ENCODE data around the gene SH3YL1.

SH3YL1 gene

DNA sequence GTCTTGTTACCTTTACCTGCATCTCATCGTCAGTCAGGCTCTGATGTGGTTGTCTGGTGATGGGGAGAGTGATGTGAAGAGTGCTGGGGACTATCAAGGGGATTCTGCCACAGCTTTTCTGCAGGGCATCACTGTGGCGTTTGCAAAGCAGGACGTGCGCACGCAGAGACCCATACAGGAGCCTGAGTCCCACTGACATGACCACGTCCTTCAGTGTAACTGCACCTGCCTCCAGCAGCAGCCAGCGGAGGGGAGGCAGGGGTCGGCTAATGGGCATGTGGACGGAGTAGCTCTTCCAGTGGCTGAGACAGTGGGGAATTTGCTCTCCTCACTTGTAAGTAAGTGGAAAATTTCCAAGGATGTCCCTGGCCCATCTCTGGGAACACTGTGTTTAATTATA, 17.5 kb upstream of the SH3YL1 start:
- no peak for DNase-seq

DNA sequence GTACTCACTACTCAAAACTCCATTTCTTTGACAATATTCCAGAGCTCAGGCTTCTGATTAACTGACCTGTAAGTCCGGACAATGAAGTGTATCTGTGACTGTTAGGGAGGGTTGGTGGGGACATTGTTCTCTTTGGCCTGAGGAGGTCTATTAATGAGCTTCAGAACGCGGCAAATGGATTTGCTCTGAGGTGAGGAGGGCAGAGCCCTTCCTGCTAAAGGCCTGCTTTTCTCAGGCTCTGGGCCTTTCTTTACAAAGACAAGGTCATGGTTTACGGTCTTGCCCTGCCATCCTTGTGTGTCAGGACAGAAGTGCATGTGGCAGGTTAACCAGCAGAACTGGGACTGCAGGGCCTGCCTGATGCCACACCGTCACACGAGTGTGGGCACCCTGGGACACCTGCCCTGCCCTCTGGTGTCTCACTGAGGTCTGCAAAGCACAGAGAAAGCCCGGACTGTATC, 16.8 kb upstream of the SH3YL1 start:
- no peak for DNase-seq

DNA sequence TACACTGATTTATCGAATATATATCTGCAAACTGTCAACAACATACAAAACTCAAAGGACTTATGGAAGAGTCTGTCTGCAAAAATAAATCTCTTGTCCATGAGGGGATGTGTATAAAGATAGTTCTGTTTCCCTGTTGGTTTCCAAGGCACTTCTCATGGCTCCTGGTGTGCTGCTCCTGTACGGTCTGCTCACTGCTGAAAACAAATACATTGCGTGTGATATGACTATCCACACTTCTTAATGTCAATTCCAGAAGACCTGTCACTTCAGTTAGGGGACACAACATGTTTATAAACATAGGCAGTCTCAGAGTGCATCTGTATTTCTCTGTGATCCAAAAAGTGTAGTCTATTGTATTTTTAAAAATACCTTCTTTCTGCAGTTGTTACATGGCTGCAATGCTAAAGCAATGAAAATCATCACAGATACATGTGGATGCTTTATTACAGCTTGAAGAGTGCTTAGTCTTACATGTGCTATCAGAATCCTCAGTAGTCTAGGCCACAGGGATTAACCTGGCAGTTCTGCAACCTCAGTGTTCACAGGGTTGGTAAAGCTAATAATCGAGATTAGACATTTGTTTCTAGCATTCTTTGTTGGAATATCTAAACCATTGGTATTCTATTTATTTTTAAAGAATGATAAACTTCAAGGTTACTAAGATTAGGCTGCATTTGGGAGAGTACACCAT, 16.3 kb upstream of the SH3YL1 start:
- DNase-seq: no peak

DNA sequence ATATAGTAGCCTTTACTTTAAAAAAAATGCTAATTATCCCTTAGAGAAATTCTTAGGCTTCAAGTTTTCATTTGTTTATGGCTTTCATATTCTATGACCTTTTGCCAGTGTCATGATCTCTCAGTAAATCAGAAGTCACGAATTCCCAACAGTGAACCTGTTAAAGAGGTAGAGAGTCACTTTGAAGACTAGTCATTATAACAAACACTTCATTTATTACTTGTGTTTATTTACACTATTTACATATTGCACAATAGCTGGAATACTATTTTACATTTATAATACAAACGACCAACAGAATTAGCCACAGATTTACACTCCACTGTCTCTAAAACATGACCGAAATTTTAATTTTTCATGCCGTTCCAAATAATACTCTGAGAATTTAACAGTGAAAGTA, 15.5 kb upstream of the SH3YL1 start:
- DNase-seq: no peak

DNA sequence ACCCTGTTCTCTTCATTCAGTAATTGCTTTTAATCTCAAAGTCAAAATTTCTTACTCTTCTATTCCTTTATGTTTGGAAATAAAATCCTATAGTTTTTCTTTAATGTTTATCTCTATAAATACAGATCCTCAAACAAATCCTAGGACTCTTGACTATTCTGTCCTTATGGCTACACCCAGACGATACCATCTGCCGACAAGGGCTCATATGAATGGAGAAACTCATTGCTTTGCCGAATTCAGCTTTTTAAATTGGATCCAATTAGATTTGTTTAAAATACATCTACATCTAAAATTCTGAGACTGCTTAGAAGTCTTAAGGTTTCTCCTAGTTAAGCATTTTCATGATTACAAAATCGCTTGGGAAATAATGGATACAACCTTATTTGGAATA, 15.1 kb upstream of the SH3YL1 start:
- no peak for DNase-seq

DNA sequence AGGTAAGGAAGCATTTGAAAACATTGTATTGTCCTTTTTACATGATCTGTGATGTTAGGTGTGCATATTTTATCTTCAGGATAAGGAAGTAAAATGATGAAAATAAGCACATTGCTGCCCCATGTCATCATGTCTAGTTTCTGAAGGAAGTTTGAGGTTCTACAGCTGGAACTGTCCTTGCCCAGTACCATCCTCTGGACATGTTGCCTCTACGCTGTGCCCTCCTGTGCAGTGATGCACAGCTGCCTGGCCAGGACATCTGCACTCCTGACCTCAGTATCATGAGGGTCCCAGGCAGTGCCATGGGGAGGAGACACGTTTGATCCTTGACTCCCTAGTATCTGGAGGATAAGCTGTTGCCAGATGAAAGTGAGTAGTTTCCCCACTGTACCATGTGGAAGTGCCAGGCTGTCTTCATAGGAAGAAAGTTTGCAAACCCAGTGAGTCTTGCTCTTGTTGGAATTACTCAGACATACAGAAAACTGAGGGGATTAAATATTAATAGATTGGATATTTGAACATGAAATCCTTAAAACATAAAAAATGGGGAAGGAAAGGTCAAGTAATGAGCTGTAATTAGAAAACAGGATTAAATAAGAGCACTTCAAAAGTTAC, 14.6 kb upstream of the SH3YL1 start:
- no peak for DNase-seq

DNA sequence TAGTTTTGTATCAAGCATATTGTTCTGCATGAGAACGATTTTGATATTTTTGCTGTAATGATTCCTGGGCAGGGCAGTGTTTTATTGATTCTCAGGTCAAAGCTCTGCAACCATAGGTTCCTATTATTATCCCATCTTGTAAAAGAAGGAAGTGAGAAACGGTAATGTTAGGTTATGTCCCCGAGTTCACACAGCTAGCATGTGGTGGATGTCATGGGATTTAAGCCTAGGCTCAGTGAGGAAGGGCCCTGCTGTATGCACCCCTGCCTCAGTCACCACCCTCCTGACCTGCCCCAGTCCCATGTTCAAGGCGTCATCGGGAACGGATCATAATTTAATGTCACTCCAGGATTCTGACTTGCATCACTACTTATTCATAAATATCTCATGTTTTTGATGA, 11.6 kb upstream of the SH3YL1 start:
- no peak for DNase-seq

DNA sequence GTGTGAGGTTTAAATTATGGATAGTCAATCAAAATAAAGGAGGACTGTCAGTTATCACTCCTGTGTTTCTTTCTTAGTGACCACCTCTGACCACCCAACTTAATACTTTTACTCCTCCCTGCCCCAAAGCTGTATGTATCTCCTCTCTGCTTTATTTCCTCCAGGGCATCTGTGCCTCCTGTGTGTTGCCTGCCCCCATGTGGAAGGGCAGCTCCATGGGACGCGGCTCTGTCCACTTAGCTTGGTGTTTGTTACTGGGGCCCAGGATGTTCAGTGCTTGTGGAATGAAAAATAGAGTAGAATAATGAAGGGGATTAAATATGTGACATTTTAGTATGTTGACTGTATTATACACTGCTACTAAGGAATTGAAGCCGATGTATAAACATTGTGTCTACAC, 10.7 kb upstream of the SH3YL1 start:
- no peak for DNase-seq

DNA sequence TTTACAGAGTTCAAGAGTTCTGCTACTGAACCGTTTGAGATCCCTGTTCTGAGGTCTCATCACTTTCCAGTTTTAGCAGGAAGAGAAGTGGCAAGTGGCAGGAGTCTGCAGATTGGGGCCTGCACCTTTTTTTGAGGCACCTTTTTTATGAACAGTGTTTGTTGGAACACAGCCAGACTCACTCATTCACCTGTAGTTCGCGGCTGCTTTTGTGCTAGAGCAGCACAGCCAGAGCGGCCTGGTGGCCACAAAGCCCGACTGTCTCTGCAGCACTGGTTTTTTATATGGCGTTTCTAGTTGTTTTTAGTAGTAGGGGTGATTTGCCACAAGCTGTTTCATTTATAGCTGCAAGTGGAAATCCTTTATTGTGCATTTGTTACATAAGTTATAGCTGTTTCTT, 9.5 kb upstream of the SH3YL1 start:
- DNase-seq: no peak

DNA sequence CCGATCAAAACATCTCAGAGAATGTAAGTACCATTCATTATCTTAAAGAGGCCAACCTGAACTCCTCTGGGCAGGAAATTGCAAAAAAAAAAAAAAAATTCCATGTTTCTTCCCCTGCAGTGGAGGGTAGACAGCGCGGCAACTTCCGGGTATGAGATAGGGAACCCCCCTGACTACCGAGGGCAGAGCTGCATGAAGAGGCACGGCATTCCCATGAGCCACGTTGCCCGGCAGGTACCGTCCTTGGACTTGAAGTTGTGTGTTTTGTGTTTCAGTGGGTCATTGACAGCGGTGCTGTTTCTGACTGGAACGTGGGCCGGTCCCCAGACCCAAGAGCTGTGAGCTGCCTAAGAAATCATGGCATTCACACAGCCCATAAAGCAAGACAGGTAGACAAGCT, 8.1 kb upstream of the SH3YL1 start:
- no peak for DNase-seq

DNA sequence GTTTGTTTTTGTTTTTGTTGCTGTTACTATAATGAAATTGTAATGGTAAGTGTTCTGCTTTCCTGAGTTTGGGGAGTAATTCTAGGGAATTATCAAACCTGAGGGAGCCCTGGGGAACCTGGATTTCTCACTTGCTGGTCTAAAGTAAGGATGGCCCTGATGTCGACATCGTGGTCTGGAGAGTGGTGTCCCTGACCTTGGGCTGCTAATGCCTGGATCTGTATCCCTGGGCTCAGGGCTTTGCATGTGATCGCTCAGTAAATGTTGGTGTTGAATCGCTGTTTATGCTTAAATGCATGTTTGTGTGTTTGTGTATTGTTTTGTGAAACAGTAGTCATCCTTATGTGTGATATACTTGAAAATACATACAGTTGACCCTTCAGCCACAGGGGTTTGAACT, 7.0 kb upstream of the SH3YL1 start:
- no peak for DNase-seq

DNA sequence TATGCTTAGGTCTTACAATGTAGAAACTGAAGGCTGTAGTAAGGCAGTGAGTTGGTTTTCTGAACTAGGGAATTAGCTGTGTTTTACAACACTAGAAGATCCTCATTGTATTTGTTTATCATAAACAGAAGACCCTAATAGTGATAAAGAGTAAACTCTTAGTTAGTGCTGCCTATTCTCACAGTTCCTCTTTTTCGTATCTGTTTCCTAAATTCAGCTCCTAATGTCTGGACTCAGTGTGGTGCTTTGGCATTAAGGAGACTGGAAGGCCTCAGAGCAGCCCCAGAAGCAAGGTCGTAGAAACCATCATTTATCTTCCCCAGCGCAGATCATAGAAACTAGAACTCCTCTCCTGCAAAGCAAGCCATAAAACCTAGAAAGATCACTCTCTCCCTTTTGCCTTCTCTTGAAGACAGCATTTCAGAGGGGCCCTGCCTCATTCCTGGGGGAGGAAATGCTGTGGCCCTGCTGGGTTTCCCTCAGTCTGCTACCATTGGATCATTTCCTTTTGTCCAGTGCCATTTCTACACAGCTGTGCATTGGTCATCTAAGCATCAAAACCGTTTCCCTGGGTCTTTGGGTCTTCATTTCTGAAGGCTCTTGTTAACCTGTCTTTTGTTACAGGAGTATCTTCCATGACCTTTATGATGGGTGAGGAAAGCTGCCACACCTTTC, 5.7 kb upstream of the SH3YL1 start:
- DNase-seq: no peak

DNA sequence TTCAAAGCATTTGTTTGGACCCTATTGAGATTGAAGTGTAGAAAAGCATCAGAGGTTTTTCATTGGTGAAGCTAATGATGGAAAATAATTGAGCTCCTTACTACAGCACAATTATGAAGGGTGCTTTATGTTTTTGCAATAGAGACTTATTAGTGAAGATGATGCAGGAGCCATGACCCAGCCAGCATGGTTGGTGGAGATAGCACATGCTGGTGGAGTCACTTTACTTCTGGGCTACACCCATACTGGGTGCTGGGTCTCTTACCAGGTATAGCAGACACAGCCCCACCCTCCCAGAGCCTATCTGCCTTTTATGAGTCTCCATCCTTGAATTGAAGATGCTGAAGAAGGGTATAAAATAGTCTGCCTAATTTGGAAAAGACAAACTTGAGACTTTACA, 4.5 kb upstream of the SH3YL1 start:
- no peak for DNase-seq

DNA sequence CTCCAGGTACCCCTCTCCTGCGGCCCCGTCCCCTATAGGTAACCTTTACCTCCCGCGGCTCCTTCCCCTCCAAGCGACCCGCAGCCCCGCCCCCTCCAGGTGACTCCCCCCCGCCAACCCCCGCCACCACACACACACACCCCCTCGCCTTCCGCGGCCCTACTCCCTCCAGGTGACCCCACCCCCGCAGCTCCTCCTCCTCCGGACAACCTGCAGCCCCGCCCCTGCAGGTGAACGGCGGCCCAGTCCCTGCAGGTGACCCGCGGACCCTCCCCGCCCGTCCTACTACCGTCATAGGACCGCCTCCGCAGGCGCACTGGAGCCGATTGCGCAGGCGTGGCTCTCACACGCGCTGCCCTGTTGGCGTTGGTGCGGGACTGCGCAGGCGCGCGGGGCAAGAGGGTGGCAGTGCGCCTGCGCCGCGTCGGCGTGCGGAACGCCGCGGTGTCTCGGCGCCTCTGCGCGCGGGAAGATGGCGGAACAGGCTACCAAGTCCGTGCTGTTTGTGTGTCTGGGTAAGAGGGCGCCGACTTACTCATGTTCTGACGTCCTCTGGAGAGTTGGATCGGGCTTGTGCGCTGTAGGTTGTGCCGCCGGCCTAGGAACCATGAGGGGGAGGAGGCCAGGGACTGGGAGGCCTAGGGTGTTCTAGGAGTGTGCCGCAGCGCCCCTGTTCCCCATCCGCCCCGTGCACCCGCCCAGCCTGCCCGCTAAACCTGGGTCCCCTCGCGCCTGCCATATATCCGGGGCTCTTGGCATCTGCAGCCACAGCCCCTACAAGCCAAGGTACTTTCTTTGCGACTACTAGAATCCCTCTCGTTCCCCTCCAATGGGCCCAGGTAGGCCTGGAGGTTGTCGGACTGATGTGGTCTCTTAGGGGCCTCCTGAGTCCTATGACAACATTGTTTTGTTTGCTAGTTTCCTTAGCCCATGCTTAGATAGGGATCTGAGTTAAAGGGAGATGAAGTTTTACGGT, 949 bp upstream of the SH3YL1 start, which contains the start of gene ACP1:
Gene ACP1, plus strand, starts transcription at position 455 of the 976 bp plus-strand sequence. Its CDS starts 18 bp downstream, at position 473.
- DNase-seq: peak; percentile 96

DNA sequence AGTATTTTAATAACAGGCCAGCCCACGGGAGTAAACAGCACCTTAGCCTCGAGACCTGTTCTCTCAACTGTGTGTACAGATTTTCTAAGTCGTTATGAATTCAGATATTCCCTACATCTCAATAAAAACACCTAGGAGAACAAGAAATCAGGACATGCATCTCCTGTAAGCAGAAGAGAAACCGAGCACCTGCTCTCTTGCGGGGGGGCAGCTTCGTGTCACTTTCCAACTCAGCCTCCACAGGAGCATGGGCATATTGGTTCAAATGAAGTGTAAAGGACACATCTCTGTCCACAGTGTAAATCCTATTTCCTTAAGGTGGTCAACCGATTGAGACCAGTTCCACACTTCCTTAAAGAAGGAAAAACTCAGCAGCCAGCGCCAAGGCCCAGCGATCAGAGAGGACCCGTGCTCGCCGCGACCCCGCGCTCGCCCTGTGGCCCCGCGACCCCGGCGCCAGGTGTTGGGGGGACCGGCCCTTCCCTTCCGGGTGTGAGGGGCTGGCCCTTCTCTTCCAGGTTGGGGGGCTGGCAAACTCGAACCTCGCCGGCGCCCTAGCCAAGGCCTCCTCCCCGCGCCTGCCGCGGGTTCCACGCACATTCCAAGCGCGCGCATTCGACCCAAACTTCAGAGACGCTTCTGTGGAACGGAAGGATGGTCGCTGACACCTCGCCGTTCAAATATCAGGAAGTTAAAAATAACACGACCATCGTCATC, 652 bp downstream of the SH3YL1 start:
- no peak for DNase-seq

DNA sequence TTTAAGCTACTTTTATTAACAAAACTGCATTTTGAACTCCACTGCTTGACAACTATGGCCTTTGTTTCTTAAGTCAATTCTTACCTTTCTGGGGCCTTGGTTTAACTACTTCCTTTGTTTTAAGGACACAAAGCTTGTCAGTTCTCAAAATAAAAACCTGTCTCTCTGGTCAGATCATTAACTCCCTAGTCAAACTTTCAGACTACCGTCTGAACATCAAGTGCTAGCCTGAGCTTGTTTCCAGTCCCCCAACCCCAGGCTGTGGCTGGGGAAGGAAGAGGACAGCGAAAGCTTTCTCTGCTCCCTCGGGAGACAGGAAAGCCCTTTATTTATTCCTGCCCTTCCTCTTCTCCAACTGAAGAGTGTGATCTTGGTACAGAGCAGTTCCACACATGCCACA, 1.7 kb downstream of the SH3YL1 start:
- DNase-seq: no peak

DNA sequence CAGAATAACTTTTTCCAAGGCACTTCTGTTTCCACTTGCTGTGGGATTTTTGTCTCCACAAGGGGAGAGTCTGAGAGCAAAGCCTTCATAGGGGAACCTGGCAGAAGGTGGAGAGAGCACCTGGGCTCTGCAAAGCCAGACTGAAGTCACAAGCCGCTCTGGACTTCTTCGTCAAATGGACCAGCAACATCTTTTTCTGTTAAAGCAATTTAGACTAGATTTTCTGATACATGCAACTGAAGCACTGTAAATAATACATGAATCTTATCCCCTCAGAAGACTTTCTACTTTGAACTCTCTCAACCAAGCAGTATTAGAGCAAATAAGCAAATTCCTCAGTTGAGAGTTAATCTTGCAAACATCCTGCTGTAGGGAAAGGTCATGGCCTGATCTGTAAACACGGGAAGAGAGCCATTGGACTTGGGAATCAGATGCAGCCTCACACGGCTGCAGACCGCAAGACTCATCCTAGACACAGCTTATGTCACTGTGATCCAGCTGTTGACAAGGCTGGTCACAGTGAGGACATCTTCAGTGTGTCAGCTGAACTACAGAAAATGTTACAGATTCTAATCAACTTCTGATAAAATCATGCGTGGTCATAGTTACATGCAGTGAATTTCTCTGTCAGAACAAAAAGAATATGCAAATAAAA, 3.2 kb downstream of the SH3YL1 start:
- no peak for DNase-seq

DNA sequence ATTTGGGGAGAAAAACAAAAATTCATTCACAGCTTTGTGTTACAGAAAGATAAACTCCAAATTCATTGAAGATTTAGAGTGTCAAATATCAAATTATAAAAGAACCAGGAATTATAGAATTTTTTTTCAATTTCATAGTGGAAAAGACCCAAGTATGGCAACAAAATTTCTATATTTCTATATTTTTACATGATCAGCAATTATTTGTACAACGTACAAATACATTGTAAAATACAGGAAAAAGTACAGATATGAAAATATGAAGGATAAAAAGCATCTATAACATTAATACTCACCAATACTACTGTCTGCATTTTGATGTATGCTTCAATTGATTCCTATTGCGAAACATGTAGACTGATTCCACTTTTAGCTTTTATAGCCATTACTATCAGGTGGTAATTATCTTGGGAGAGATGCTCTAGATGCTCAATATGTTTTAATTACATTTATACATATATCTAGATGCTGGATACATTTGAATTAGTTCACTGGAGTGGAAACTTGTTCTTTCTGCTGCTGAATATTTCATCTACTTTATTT, 4.0 kb downstream of the SH3YL1 start:
- no peak for DNase-seq

DNA sequence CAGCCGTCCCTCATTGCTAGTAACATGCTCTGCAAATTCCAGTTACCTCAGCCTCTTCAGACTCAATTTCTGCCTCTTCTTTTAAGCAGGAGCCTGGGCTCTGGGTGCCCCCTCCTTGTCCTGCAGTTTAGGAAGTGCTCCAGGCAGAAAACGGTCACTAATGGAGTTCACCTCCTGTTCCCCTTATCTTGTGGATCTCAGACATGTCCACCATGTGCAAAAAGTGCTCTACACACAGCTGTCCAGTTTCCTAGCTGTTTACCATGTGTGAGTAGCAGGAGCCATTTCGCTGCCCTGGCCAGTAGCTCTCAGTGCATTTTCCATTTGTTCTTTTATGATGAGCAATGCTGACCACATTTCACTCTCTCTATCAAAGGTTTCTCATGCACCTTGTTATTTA, 4.9 kb downstream of the SH3YL1 start:
- DNase-seq: no peak

DNA sequence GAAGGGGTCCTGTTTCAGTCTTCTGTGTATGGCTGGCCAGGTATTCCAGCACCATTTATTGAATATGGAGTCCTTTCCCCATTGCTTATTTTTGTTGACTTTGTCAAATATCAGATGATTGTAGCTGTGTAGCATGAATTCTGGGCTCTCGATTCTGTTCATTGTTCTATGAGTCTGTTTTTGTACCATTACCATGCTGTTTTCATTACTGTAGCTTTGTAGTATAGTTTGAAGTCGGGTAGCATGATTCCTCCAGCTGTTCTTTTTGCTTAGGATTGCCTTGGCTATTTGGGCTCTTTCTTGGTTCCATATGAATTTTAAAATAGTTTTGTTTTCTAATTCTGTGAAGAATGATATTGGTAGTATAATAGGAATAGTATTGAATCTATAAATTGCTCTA, 6.0 kb downstream of the SH3YL1 start:
- no peak for DNase-seq

DNA sequence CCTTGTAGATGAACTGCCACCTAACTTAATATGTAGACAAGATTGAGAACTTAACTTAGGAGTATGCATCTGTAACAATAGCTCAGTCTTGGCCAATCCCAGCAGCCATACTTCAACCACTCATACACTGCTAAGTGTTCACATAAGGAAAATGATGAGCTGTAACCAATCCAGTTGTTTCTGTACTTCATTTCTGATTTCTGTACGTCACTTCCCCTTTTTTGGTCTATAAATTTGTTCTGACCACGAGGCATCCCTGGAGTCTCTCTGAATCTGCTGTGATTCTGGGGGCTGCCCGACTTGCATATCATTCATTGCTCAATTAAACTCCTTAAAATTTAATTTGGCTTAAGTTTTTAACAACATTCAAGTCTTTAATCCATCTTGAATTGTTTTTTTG, 6.4 kb downstream of the SH3YL1 start:
- DNase-seq: no peak

DNA sequence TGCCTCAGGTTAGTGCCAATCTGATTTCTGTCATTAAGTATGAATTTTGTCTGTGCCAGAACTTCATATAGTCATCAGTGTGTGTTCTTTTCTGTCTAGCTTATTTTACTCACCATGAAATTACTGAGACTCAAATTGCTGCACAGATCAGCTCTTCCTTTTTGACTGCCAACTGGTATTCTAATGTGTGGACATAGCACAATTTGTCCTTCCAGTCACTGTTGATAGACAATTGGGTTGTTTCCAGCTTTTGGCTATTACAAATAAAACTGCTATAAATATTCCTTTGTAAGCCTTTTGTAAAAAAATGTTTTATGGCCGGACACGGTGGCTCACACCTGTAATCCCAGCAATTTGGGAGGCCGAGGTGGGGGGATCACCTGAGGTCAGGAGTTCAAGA, 7.7 kb downstream of the SH3YL1 start:
- DNase-seq: no peak

Data from activated naive CD4-positive, alpha-beta T cell treated with anti-CD3 and anti-CD28 coated beads, Interleukin-2, amount 50 U/mL, for 16 hours (primary cell).